Inflammatory macrophage treated with lipopolysaccharide for 4 hours (primary cell): ENCODE measurements around the gene SRRM5.
"Not testable (repeated sequence)": the region's sequence is repeated elsewhere in the genome, so short reads cannot be mapped to it uniquely, and the experiment has no call there.

Experiments
- DNase-seq: peaks from one replicate; pipeline ENCODE4 v3.0.0-alpha.2; 2020

Gene SRRM5, protein sequence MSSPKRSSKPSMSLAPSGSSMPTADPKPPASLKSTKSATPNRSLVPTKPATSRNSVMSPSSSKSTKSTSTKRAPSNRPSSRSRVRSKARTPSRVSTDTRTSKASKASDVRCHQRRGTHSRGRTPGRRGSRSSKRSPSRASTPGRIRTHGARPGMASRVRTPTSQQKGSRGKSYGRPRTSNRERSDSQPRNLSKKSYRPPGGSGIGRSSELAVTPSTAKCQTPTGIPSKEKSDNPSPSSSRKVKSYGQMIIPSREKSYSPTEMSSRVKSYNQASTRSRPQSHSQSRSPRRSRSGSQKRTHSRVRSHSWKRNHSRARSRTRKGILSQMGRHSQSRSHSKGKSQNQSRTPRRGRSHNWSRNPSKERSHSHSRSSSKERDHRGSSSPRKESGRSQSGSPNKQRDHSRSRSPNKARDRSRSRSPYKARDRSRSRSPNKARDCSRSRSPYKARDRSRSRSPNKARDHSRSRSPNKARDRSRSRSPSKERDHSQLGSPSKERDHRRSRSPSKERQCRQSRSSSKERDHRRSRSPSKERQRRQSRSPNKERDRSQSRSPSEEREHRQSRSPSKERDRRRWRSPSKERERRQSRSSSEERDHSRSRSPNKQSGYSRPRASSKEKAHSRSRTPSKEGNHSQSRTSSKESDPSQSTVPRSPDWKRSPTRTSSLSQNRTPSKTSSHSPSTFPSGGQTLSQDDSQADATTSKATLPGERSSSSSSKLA

DNA sequence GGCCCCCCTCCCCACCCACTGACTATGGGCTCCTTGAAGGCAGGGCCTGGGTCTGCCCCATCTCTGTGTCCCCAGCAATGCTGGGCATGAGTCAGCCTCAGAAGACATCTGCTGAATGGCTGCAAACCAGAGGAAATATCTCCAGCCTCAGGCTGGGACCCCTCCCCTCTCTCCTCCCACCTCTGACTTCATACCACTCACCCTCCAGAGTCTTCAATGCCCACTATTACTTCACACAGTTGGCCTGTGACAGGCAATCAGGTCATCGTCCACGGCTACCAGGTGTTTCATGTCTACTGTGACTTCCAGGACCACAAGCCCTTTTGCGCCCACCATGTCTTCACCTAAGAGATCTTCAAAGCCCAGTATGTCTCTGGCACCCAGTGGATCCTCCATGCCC lies at the start of gene SRRM5:
Gene SRRM5, plus strand, starts transcription at position 301 of the 400 bp plus-strand sequence. Its CDS starts 34 bp downstream, at position 335.
- no peak for DNase-seq

GRCh38 chr19:43562226-43562697 lies 49.6 kb upstream of the SRRM5 start:
- DNase-seq: peak; percentile 42

DNA sequence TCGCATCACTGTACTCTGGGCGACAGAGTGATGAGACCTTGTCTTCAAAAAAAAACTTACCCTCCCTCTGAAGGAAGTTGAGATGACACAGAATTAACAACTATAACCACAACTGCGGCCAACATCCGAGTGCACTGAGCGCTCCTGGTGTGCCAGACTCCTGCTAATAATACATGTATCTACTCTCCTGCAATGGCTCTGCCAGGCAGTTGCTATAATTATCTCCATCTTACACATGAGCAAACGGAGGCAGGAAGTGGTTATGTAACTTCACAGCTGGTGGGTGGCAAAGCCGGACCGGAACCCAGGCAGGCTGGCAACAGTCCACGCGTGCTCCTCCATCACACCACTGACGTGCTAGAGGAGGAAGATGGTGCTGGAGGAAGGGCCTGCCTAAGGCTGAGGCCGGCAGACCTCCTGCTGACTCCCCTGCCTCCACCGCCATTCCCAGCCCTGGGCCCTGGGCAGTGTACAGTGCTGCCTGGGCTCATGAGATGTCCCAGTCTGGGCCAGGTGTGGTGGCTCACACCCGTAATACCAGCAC lies 49.1 kb upstream of the SRRM5 start:
- peak; percentile 86 for DNase-seq

GRCh38 chr19:43563816-43564457 lies 48.0 kb upstream of the SRRM5 start:
- no peak for DNase-seq

DNA sequence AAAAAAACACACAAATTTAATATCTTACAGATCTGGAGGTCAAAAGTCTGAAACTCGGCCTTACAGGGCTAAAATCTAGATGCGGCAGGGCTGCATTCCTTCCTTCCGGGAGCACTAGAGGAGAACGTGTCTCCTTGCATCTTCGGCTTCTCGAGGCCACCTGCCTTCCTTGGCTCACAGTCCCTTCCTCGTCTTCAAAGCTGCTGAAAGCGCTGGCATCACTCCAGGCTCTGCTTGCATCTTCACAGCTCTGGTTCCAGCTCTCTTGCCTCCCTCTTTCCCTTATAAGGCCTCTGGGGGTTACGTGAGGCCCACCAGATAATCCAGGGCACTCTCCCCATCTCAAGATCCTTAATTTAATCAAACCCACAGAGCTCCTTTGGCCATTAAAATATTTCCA lies 47.1 kb upstream of the SRRM5 start:
- no peak for DNase-seq

DNA sequence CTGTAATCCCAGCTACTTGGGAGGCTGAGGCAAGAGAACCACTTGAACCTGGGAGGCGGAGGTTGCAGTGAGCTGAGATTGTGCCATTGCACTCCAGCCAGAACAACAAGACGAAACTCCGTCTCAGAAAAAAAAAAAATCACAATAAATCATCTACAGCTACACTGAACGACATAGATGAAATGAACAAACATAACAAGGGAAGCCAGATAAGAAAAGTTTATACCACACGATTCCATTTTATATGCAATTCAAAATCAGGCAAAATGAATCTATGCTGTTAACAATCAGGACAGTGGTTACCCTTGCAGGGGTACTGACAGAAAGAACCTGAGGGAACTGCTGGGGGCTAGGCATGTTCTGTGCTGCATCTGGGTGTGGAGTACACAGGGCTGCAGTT lies 42.2 kb upstream of the SRRM5 start:
- DNase-seq: no peak

- no peak for DNase-seq
Measured at GRCh38 chr19:43570174-43570791, 41.6 kb upstream of the SRRM5 start.

DNA sequence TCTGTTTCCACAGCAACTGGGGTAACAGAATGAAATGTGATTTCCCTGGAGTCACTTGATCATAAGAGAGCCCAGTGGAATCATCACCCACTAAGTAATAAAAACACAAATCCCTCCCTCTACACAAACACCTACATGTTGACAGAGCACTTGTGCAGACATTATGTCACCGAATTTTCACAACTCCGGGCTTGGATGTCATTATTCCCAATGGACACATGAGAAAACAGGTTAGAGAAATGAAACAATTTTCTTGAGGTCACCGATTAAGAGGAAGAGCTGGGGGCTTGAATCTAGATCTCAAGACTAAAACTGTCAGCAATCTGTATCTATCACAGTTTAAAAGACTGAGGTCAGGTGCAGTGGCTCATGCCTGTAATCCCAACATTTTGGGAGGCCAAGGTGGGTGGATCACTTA lies 39.7 kb upstream of the SRRM5 start:
- peak; percentile 65 for DNase-seq

DNA sequence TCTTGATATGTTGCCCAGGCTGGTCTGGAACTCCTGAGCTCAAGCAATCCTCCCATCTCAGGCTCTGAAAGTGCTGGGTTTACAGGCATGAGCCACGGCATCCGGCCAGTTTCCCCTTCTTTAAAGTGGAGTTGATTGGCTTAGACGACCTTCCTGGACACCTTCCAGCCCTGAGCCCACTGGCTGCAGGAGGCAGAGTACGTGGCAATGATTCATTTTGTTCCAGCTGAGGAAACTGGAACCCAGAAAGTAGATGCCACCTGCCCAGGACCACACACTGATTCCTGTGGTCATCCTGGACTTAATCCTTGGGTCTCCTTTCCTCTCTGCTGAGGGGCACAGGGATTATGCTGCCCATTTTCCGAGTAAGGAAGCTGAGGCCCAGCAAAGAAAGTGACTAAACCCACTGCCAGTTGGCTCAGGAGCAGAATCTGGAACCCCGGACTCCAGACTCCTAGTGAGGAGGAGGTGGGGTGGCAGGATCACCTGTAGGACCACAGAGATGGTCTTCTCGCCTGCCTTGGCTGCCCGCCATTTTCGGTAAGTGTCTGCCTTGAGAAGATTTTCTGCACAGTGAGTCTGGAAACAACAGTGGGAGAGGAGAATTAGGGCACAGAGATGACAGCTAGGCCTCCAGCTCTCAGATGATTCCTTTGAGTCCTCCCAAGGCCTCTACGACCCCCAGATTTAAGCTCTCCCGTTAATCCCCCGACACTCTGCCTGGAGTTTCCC lies 37.3 kb upstream of the SRRM5 start:
- no peak for DNase-seq

DNA sequence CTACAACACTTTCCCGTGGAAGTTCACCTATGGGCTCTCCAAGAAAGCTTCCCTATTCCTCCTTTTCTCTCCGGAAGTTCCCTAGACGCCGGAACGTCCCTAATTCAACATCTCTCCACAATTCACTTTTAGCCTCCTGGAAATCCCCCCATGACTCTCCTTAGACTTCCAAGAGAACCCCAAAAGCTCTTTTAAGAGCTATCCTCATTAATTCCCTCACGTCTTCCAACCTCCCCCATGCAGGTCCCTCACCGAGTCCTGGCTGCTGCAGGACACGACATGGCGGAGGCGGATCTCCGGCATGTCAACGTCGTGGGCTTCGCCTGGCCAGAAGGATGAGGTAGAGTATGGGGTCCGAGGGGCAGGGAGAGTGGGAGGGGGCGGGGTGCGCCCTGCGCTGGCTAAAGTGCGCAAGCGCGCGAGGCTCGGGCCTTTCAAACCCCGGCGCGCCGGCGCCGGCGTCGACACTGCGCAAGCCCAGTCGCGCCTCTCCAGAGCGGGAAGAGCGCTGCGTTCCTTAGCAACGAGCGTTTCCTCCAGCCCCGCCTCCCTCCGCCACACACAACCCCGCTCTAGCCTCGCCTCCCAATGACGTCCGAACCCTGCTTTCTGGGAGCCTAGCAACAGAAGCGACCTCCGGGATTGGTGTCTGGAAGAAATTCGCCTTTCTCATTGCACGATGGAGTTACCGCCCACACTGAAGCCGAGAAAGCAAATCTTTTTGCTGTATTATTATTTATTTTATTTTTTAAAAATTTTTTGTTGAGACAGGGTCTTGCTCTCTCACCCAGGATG lies 36.5 kb upstream of the SRRM5 start, which contains the start of the genes PINLYP and XRCC1:
Gene PINLYP, plus strand, starts transcription at position 646 of the 795 bp plus-strand sequence. CDS start 1,391 bp downstream, outside the sequence.
Gene XRCC1, minus strand, starts transcription at position 372 of the 795 bp plus-strand sequence. Its CDS starts 69 bp downstream, at position 303.
- peak; percentile 99 for DNase-seq

GRCh38 chr19:43575955-43576878 lies 35.7 kb upstream of the SRRM5 start:
- no peak for DNase-seq

GRCh38 chr19:43578787-43579186 lies 33.1 kb upstream of the SRRM5 start:
- DNase-seq: no peak

DNA sequence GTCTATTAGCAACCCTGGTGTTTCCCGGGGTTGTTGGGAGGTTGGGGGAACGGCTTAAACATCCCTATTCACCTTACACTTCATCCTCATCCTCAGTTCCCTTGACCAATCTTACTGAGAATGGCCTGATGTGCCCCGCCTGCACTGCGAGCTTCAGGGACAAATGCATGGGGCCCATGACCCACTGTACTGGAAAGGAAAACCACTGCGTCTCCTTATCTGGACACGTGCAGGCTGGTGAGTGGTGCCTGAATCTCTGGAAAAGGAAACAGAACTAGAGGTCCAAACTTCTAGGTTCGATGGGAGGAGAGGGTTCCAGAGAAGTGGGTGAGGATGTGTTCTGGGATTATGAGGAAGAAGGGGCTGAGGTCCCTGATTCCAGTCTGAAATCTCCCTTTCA lies 30.4 kb upstream of the SRRM5 start:
- DNase-seq: no peak

DNA sequence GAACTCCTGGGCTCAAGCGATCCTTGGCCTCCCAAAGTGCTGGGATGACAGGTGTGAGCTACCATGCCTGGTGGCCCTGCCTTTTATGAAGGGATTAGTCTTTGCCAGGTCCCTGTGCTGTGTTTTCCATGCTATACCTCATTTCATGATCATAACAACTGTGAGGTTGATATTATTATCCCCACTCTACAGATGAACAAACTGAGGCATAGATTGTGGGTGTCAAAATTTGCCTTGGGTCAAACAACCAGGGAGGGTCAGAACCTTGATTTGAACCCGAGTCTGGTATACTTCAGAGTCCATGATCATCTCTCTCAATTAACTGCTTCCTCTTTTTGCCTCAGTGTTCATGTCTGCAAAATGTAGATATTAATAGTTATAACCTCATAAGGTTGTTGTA lies 29.4 kb upstream of the SRRM5 start:
- no peak for DNase-seq

GRCh38 chr19:43584484-43584883 lies 27.4 kb upstream of the SRRM5 start:
- DNase-seq: no peak

DNA sequence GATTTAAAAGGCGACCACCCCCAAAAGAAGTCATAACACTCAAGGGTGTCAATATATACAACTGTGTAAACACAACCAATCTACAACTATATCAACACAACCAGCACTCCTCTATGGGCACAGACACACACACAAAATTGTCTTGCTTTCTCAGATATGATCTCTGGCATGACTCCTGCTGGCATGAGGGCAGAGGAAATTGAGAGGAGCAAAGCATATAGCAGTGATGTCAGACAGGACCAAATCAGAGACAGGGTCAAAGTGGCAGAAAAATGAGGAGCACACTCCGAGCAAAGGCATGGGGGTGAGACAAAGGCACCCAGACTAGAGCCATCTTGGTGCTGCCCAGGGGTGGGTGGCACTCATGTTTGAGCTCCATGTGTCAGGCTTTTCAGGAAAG lies 25.5 kb upstream of the SRRM5 start:
- no peak for DNase-seq

GRCh38 chr19:43587029-43587428 lies 24.9 kb upstream of the SRRM5 start:
- not testable (repeated sequence) for DNase-seq

- no peak for DNase-seq
Measured at GRCh38 chr19:43589277-43589676, 22.6 kb upstream of the SRRM5 start.

DNA sequence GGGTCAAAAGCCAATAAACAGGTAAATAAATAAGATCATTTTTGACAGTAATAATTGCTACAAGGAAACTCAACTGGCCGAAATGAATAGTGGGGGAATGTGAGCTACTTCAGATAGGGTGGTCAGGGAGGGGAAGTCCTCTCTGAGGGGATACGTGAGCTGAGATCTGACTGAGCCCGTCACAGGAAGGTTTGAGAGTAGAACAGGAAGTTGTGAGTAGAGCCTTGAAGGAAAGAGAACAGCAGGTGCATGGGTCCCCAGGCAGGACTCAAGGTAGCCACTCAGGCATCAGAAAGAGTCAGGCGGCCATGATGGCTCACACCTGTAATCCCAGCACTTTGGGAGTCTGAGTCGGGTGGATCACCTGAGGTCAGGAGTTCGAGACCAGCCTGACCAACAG lies 22.2 kb upstream of the SRRM5 start:
- DNase-seq: no peak
